K562 (cell line): ENCODE measurements around the gene ZFAND3. TPM values are rescaled to one million over a fixed set of nuclear protein-coding genes. Genes with fewer than 3 reads are reported as not detected.

ENCODE experiments used
- ARID4B ChIP-seq: sonication (generic); formaldehyde crosslinking; IDR thresholded peaks from 2 replicates; pipeline ENCODE4 v1.8.0; 2022; ENCODE audit warnings: mild to moderate bottlenecking, missing genetic modification reagents
- EP400 ChIP-seq: fragments of 450-650 bp; IDR thresholded peaks from 2 replicates; pipeline ENCODE4 v1.6.1; 2017; ENCODE audit warnings: antibody characterized with exemption, mild to moderate bottlenecking, moderate library complexity
- FOXJ2 ChIP-seq: fragments of 200-800 bp; sonication (Bioruptor generic); IDR thresholded peaks from 2 replicates; pipeline ENCODE4 v1.6.1; 2016; ENCODE audit warnings: missing genetic modification characterization, missing compliant biosample characterization
- HDAC2 ChIP-seq: fragments of 450-650 bp; IDR thresholded peaks from 2 replicates; pipeline ENCODE4 v1.6.1; 2016; ENCODE audit warnings: mild to moderate bottlenecking
- ILF3 ChIP-seq: fragments of 450-650 bp; IDR thresholded peaks from 2 replicates; pipeline ENCODE4 v1.6.1; 2018; ENCODE audit warnings: antibody characterized with exemption, mild to moderate bottlenecking, moderate library complexity, borderline replicate concordance
- JUND ChIP-seq, 2 experiments: IDR thresholded peaks; 2 replicates in 1 of 2; 3 replicates in 1 of 2; pipeline ENCODE4 v1.6.1; 2011; ENCODE audit warnings: borderline replicate concordance in 2 of 2, low read depth in 2 of 2, low read length in 2 of 2, improper control_type of control experiment in 1 of 2, missing biosample characterization in 1 of 2, missing genetic modification characterization in 1 of 2, missing genetic modification reagents in 1 of 2
- NCOA2 ChIP-seq, 2 experiments: fragments of 450-650 bp; IDR thresholded peaks; 2 replicates each; pipeline ENCODE4 v1.6.1; 2018; ENCODE audit warnings: mild to moderate bottlenecking in 2 of 2, moderate library complexity in 1 of 2; ENCODE audit not compliant: partially characterized antibody in 2 of 2
- SMARCE1 ChIP-seq: fragments of 450-650 bp; IDR thresholded peaks from 2 replicates; pipeline ENCODE4 v1.7.1; 2016; ENCODE audit warnings: mild to moderate bottlenecking
- SRF ChIP-seq, 2 experiments: fragments of 250-450, 450-650 bp in 1 of 2; sonication (Bioruptor Pico) in 1 of 2; sonication (generic) in 1 of 2; formaldehyde crosslinking; IDR thresholded peaks; 2 replicates each; pipeline versions ENCODE4 v1.5.0 to v1.5.1; 2020 to 2022; ENCODE audit warnings: mild to moderate bottlenecking in 1 of 2, missing genetic modification reagents in 1 of 2
- TCF15 ChIP-seq: fragments of 250-450 bp; sonication (Bioruptor Pico); IDR thresholded peaks from 2 replicates; pipeline ENCODE4 v1.8.0; 2022; ENCODE audit warnings: moderate library complexity, mild to moderate bottlenecking, inconsistent platforms
- USF1 ChIP-seq: sonication (generic); formaldehyde crosslinking; IDR thresholded peaks from 2 replicates; pipeline ENCODE4 v1.9.0; 2022; ENCODE audit warnings: mild to moderate bottlenecking, missing genetic modification reagents
- ZFX ChIP-seq: sonication (generic); formaldehyde crosslinking; IDR thresholded peaks from 2 replicates; pipeline ENCODE4 v1.8.0; 2022; ENCODE audit warnings: mild to moderate bottlenecking, missing genetic modification reagents, moderate library complexity
- polyA plus RNA-seq, 8 experiments: library from polyadenylated mRNA; depleted of rRNA in 4 of 8; stranded (reverse) in 5 of 8; unstranded in 3 of 8; fragments of >200 nt; fragmentation: Nextera tagmentation in 2 of 8; fragmentation: Illumina TruSeq in 1 of 8; extraction: Ambion mirVana in 2 of 8; extraction: Trizol in 1 of 8; gene quantifications; 2 replicates each; pipeline versions ENCODE4 v1.2.1 to v1.2.3, GENCODE V29; 2011 to 2014; ENCODE audit warnings: inconsistent platforms in 1 of 8, missing spikeins in 1 of 8
- total RNA-seq, 7 experiments: library from RNA; depleted of rRNA in 6 of 7; stranded (reverse); fragments of >200 nt in 6 of 7; fragmentation: Illumina TruSeq in 2 of 7; extraction: Trizol in 2 of 7; gene quantifications; 2 replicates each; pipeline versions ENCODE4 v1.2.1 to v1.2.3, GENCODE V29; 2011 to 2021; ENCODE audit warnings: low replicate concordance in 1 of 7
- TF ChIP-seq, protein P1 (sequence below): fragments of 200-800 bp; sonication (Bioruptor generic); IDR thresholded peaks from 2 replicates; pipeline ENCODE4 v1.6.1; 2017; ENCODE audit warnings: missing genetic modification characterization, missing compliant biosample characterization
- TF ChIP-seq, protein P2 (sequence below): IDR thresholded peaks from 3 replicates; pipeline ENCODE4 v1.6.1; 2011; ENCODE audit warnings: borderline replicate concordance, mild to moderate bottlenecking, moderate library complexity; ENCODE audit not compliant: insufficient read length; ENCODE audit errors: extremely low read depth

Gene ZFAND3
- total and polyA plus RNA-seq, 9 of the 15 experiments (the other 6 are each of a cell fraction or from before 2014, with no cell fraction given), result 0.81 to 26.6 (median 11.8) TPM

DNA sequence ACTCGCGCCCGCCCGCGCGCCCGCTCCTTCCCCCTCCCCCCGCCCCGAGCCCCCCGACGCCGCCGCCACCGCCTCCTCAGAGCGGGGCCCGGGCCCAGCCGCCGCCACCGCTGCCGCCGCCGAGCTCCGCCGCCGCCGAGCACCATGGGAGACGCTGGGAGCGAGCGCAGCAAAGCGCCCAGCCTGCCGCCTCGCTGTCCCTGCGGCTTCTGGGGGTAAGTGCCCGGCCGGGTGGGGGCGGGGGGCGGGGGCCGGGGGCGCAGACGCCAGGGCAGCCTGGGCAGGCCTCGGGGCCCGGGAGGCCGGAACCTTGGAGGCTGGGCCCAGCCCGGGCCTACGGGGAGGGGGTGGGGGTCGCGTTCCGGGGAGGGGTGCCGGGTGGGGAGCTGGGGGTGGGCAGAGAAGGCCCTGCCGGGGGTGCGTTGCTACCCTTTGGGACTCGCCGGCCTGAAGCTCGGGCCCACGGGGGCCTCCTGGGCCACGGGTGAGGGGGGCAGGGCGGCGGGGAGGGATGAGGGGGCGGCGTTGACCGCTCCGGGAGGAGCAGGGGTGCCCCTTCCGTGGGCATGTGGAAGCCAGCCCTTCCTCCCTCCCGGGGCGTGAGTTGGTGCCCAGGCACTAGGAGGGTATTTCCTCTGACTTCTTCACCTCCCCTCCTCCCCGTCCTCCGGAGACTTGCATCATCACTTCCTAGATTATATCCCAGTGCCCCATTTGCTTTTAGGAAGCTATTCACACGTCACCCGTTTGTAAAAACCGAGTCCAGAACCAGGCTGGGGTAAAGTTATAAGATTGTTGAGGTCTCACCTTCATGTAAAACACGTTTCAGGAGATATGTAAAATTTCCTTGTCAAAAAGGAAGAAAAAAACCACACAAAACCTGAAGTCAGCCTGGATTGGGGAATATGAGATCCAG is 533 bp downstream of the ZFAND3 start (continued):
- TF ChIP-seq, protein P1, sequence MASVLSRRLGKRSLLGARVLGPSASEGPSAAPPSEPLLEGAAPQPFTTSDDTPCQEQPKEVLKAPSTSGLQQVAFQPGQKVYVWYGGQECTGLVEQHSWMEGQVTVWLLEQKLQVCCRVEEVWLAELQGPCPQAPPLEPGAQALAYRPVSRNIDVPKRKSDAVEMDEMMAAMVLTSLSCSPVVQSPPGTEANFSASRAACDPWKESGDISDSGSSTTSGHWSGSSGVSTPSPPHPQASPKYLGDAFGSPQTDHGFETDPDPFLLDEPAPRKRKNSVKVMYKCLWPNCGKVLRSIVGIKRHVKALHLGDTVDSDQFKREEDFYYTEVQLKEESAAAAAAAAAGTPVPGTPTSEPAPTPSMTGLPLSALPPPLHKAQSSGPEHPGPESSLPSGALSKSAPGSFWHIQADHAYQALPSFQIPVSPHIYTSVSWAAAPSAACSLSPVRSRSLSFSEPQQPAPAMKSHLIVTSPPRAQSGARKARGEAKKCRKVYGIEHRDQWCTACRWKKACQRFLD, result peak; percentile 84
- TF ChIP-seq FOXJ2 (tag), result no peak
- TF ChIP-seq USF1 (CRISPR knock-in tag), result no peak
- 0 out of 2 replicates have a peak, but pooled peaks have one; percentile 43 for TF ChIP-seq HDAC2
- TF ChIP-seq EP400, result peak; percentile 69
- no peak for TF ChIP-seq TCF15 (CRISPR knock-in tag)
- TF ChIP-seq ILF3, result no peak
- TF ChIP-seq, protein P2, sequence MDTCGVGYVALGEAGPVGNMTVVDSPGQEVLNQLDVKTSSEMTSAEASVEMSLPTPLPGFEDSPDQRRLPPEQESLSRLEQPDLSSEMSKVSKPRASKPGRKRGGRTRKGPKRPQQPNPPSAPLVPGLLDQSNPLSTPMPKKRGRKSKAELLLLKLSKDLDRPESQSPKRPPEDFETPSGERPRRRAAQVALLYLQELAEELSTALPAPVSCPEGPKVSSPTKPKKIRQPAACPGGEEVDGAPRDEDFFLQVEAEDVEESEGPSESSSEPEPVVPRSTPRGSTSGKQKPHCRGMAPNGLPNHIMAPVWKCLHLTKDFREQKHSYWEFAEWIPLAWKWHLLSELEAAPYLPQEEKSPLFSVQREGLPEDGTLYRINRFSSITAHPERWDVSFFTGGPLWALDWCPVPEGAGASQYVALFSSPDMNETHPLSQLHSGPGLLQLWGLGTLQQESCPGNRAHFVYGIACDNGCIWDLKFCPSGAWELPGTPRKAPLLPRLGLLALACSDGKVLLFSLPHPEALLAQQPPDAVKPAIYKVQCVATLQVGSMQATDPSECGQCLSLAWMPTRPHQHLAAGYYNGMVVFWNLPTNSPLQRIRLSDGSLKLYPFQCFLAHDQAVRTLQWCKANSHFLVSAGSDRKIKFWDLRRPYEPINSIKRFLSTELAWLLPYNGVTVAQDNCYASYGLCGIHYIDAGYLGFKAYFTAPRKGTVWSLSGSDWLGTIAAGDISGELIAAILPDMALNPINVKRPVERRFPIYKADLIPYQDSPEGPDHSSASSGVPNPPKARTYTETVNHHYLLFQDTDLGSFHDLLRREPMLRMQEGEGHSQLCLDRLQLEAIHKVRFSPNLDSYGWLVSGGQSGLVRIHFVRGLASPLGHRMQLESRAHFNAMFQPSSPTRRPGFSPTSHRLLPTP, result no peak
- TF ChIP-seq SMARCE1, result 0 out of 2 replicates have a peak, but pooled peaks have one; percentile 31
- no peak for TF ChIP-seq NCOA2 (IDR thresholded peaks at IDR 0.05; ENCODE audit: partially characterized antibody in 2 of 2)
- no peak for TF ChIP-seq ARID4B (CRISPR knock-in tag)
- TF ChIP-seq SRF (CRISPR knock-in tag; IDR thresholded peaks at IDR 0.05), result no peak
- peak; percentile 80 for TF ChIP-seq JUND (IDR thresholded peaks at IDR 0.05; ENCODE audit: borderline replicate concordance, low read depth, low read length)
- TF ChIP-seq JUND (tag; IDR thresholded peaks at IDR 0.05; ENCODE audit: borderline replicate concordance, low read depth, low read length), result no peak; the same call in 1 of the 3 replicates
- peak; percentile 24; the same call in 1 of the 2 replicates for TF ChIP-seq ZFX (CRISPR knock-in tag)
